Endothelial cell of umbilical vein (primary cell): Measurements from ENCODE around the gene DUOXA1. TPM values are rescaled to one million over a fixed set of nuclear protein-coding genes. Genes with fewer than 3 reads are reported as not detected.

ENCODE experiments used
- BruUV-seq: library from RNA; stranded (reverse); fragments of 400-500 nt; replicated peaks from 2 replicates; lab custom pipeline; 2021; lab: Mats Ljungman, UMichigan
- CTCF ChIA-PET: fragments of 300-600, 350-600 bp; sonication (Branson Sonifier 250); formaldehyde crosslinking; loops from one replicate; lab custom pipeline; 2021; ENCODE audit warnings: antibody characterized with exemption, inconsistent platforms; lab: Charles Lee
- POLR2A ChIA-PET: fragments of 300-600, 350-600 bp; sonication (Branson Sonifier 250); formaldehyde crosslinking; loops from one replicate; lab custom pipeline; 2021; ENCODE audit warnings: antibody characterized with exemption, inconsistent platforms; lab: Charles Lee
- DNase-seq: peaks from one replicate; pipeline ENCODE4 v3.0.0-alpha.2; 2011; ENCODE audit warnings: low read depth, low spot score
- FAIRE-seq: peaks from 2 replicates; lab custom pipeline; 2011; peaks lifted over from hg19 to GRCh38; lab: Jason Lieb, UNC
- H2AFZ ChIP-seq: 2 replicates; pipeline ENCODE4 v1.6.0; 2012; ENCODE audit warnings: low read depth, low read length, control low read depth, inconsistent platforms
- H3K27ac ChIP-seq: 2 replicates; pipeline ENCODE4 v1.5.1; 2011; ENCODE audit warnings: low read depth, mild to moderate bottlenecking, control low read depth, low read length, moderate library complexity; ENCODE audit not compliant: insufficient read depth
- H3K27me3 ChIP-seq, 2 experiments: 2 replicates each; pipeline versions ENCODE4 v1.6.0 to v1.6.1; 2011; ENCODE audit warnings: low read length in 2 of 2, mixed read lengths in 1 of 2; ENCODE audit not compliant: control insufficient read depth in 2 of 2, insufficient read depth in 2 of 2
- H3K36me3 ChIP-seq, 2 experiments: 2 replicates in 1 of 2; 3 replicates in 1 of 2; pipeline ENCODE4 v1.5.1; 2011; ENCODE audit warnings: low read length in 2 of 2, mild to moderate bottlenecking in 1 of 2, moderate library complexity in 1 of 2; ENCODE audit not compliant: control insufficient read depth in 2 of 2, insufficient read depth in 2 of 2; ENCODE audit errors: extremely low read depth in 1 of 2
- H3K4me1 ChIP-seq: 3 replicates; pipeline ENCODE4 v1.5.1; 2011; ENCODE audit warnings: mild to moderate bottlenecking, low read length; ENCODE audit not compliant: control insufficient read depth, insufficient read depth; ENCODE audit errors: extremely low read depth
- H3K4me2 ChIP-seq: 2 replicates; pipeline ENCODE4 v1.6.1; 2011; ENCODE audit warnings: low read length, control low read depth, mixed read lengths; ENCODE audit not compliant: insufficient read depth
- H3K4me3 ChIP-seq, 3 experiments: fragments of 200-600 bp in 1 of 3; sonication (generic), shearing (Covaris generic) in 1 of 3; replicated peaks in 1 of 3; 2 replicates each; pipeline ENCODE4 v1.5.1; 2011 to 2016; ENCODE audit warnings: control low read depth in 3 of 3, low read length in 3 of 3, mild to moderate bottlenecking in 2 of 3, inconsistent platforms in 1 of 3, low read depth in 1 of 3, moderate library complexity in 1 of 3; ENCODE audit not compliant: insufficient read depth in 1 of 3
- H3K79me2 ChIP-seq: 2 replicates; pipeline ENCODE4 v1.6.0; 2012; ENCODE audit warnings: low read length, inconsistent platforms; ENCODE audit not compliant: control insufficient read depth, insufficient read depth
- H3K9ac ChIP-seq: replicated peaks from 2 replicates; pipeline ENCODE3; 2011; ENCODE audit warnings: low read length, control low read depth; ENCODE audit not compliant: insufficient read depth; ENCODE audit errors: extremely low read depth
- H3K9me1 ChIP-seq: replicated peaks from 3 replicates; pipeline ENCODE4 v1.6.0; 2011; ENCODE audit warnings: mild to moderate bottlenecking, low read length; ENCODE audit not compliant: control insufficient read depth, insufficient read depth; ENCODE audit errors: extremely low read depth
- H3K9me3 ChIP-seq: replicated peaks from 2 replicates; pipeline ENCODE4 v1.5.1; 2012; ENCODE audit warnings: low read length, inconsistent platforms; ENCODE audit not compliant: control insufficient read depth, insufficient read depth
- H4K20me1 ChIP-seq: replicated peaks from 2 replicates; pipeline ENCODE3; 2011; ENCODE audit warnings: mild to moderate bottlenecking, low read length; ENCODE audit not compliant: control insufficient read depth, insufficient read depth; ENCODE audit errors: extremely low read depth
- CTCF ChIP-seq, 2 donors: IDR thresholded peaks; 1 replicate in 1 of 2; 2 replicates in 1 of 2; pipeline ENCODE4 v1.5.1; 2011; ENCODE audit warnings: low read length in 2 of 2, mild to moderate bottlenecking in 2 of 2, moderate library complexity in 2 of 2, control low read depth in 1 of 2, inconsistent platforms in 1 of 2, low read depth in 1 of 2; ENCODE audit not compliant: insufficient read depth in 1 of 2; ENCODE audit errors: extremely low read depth in 1 of 2
- EZH2 ChIP-seq: IDR thresholded peaks from 2 replicates; pipeline ENCODE4 v1.6.1; 2012; ENCODE audit warnings: borderline replicate concordance, low read depth, mild to moderate bottlenecking, moderate library complexity, low read length, inconsistent platforms; ENCODE audit not compliant: severe bottlenecking
- FOS ChIP-seq: IDR thresholded peaks from 2 replicates; pipeline ENCODE4 v1.6.1; 2011; ENCODE audit warnings: mild to moderate bottlenecking, low read length, moderate library complexity, borderline replicate concordance; ENCODE audit not compliant: insufficient read depth
- GATA2 ChIP-seq: IDR thresholded peaks from 2 replicates; pipeline ENCODE4 v1.7.0; 2011; ENCODE audit warnings: low read depth, mild to moderate bottlenecking, moderate library complexity, mixed read lengths, low read length; ENCODE audit not compliant: insufficient read length, insufficient read depth
- JUN ChIP-seq: IDR thresholded peaks from 2 replicates; pipeline ENCODE4 v1.6.1; 2011; ENCODE audit warnings: borderline replicate concordance, low read depth; ENCODE audit not compliant: insufficient read length, insufficient read depth
- MAX ChIP-seq: IDR thresholded peaks from 2 replicates; pipeline ENCODE4 v1.6.1; 2011; ENCODE audit not compliant: insufficient read depth, insufficient read length
- MYC ChIP-seq: IDR thresholded peaks from one replicate; pipeline ENCODE4 v1.6.1; 2011; ENCODE audit warnings: mild to moderate bottlenecking, low read depth, low read length
- POLR2A ChIP-seq: IDR thresholded peaks from 2 replicates; pipeline ENCODE4 v1.6.1; 2012; ENCODE audit warnings: low read depth, mild to moderate bottlenecking, control low read depth, low read length
- POLR2AphosphoS5 ChIP-seq: IDR thresholded peaks from 2 replicates; pipeline ENCODE4 v1.6.1; 2012; ENCODE audit warnings: low read depth, mild to moderate bottlenecking, control low read depth, low read length, moderate library complexity; ENCODE audit not compliant: insufficient read depth
- dilution Hi-C: fragments of 300-500 bp; cut with MboI; formaldehyde crosslinking; loops from one replicate; pipeline ENCODE4 v1.15.0; 2019; ENCODE audit warnings: low sequenced_read_pairs; ENCODE audit not compliant: extremely low pct_ligation_motif_present
- intact Hi-C: fragments of 100-400 bp; cut with micrococcal nuclease; formaldehyde crosslinking; loops from one replicate; pipeline ENCODE4 v1.10.0; 2022
- polyA plus RNA-seq, 4 experiments: library from polyadenylated mRNA; depleted of rRNA in 3 of 4; stranded (reverse) in 3 of 4; unstranded in 1 of 4; fragments of >200 nt; gene quantifications; 2 replicates each; pipeline versions ENCODE4 v1.2.1 to v1.2.3, GENCODE V29; 2011 to 2012; ENCODE audit warnings: missing spikeins in 1 of 4
- total RNA-seq: library from RNA; stranded (reverse); gene quantifications from 2 replicates; pipeline ENCODE4 v1.2.3, GENCODE V29; 2021

Gene DUOXA1
- total and polyA plus RNA-seq, 2 donors (not counting 3 experiments of a cell fraction or from before 2014, with no cell fraction given): 0.07 TPM; not detected in 1

DNA sequence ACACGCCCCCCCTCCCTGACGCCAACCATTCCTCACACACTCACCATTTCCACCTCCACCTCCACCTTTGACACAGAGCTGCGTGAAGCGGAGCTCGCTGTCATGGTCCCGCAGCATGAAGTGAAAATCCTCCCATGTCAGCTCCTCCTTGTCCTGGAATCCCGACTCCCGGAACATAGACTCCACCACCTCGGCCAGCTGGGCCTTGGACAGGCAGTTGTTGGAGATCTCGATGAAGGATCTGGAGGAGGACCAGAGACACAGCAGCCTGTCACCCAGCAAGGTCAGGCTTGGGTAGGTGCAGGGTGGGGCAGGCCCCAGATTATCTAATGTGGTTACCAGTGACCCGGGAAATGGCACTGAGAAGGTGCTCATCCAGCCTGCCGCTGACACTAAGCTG is 27.9 kb downstream of the DUOXA1 start:
- H3K27me3 ChIP-seq: peaks cover 2 to 17% of the 10 kb centered on the region in 2 experiments

More for the DNA sequence above, 27.9 kb downstream of the DUOXA1 start:
- Histone ChIP-seq H3K4me1 (no peaks in the 10 kb centered on the region), H4K20me1 (no peaks in the 10 kb centered on the region), H3K9me3 (no peaks in the 10 kb centered on the region), H3K9me1 (no peaks in the 10 kb centered on the region), H3K9ac (no peak overlapping the region), H3K27ac (no peak overlapping the region), H2AFZ (no peak overlapping the region), H3K79me2 (no peaks in the 10 kb centered on the region), H3K36me3 (no peaks in the 10 kb centered on the region), H3K4me3 (no peak overlapping the region), H3K4me2 (no peak overlapping the region)
- FAIRE-seq: no peak
- TF ChIP-seq FOS: no peak
- TF ChIP-seq MYC: no peak
- TF ChIP-seq MAX: no peak
- TF ChIP-seq EZH2: no peak
- TF ChIP-seq CTCF (IDR thresholded peaks at IDR 0.05; ENCODE audit: extremely low read depth in 1 of 2, insufficient read depth in 1 of 2, low read depth in 1 of 2, low read length in 2 of 2): no peak
- no peak for TF ChIP-seq GATA2
- TF ChIP-seq JUN: no peak
- TF ChIP-seq POLR2A: no peak
- no peak for TF ChIP-seq POLR2AphosphoS5
- intact Hi-C loops: no loop called here
- no peak for DNase-seq
- CTCF ChIA-PET: no interaction called here
- POLR2A ChIA-PET: no interaction called here
- BruUV-seq: no TSS peak
- dilution Hi-C loops: no loop called here
